RPMI7951 (cell line): ENCODE measurements around the gene CDKL5. TPM values are rescaled to one million over a fixed set of nuclear protein-coding genes. Genes with fewer than 3 reads are reported as not detected.
"Not testable (repeated sequence)": the region's sequence is repeated elsewhere in the genome, so short reads cannot be mapped to it uniquely, and the experiment has no call there.

Experiments
- DNase-seq: peaks from one replicate; pipeline ENCODE4 v3.0.0-alpha.2; 2012; ENCODE audit warnings: low read depth
- total RNA-seq: library from RNA; depleted of rRNA; stranded (reverse); fragments of >200 nt; shearing (Covaris generic); gene quantifications from 2 replicates; pipeline ENCODE4 v1.2.3, GENCODE V29; 2014

CDKL5 gene
- total RNA-seq, 1 experiment from 2014 or later = 2.5 TPM

GRCh38 chrX:18574591-18574990, 149.2 kb downstream of the CDKL5 start:
- DNase-seq = peak; percentile 80

GRCh38 chrX:18575744-18576143, 150.3 kb downstream of the CDKL5 start:
- no peak for DNase-seq

- DNase-seq = no peak
Observed at GRCh38 chrX:18577400-18577799, 152.0 kb downstream of the CDKL5 start.

- DNase-seq = no peak
Observed at GRCh38 chrX:18578546-18578945, 153.1 kb downstream of the CDKL5 start.

GRCh38 chrX:18579495-18579894, 154.1 kb downstream of the CDKL5 start:
- no peak for DNase-seq

- peak; percentile 1 for DNase-seq
Observed at GRCh38 chrX:18582910-18583493, 157.6 kb downstream of the CDKL5 start.

GRCh38 chrX:18589292-18589691, 163.9 kb downstream of the CDKL5 start:
- DNase-seq = not testable (repeated sequence)

- DNase-seq = no peak
Observed at GRCh38 chrX:18591834-18592233, 166.4 kb downstream of the CDKL5 start.

GRCh38 chrX:18594079-18594478, 168.7 kb downstream of the CDKL5 start:
- no peak for DNase-seq

GRCh38 chrX:18596096-18596495, 170.7 kb downstream of the CDKL5 start:
- DNase-seq = no peak

- no peak for DNase-seq
Observed at GRCh38 chrX:18598413-18598812, 173.0 kb downstream of the CDKL5 start.

GRCh38 chrX:18607966-18608365, 182.6 kb downstream of the CDKL5 start:
- DNase-seq = no peak

- DNase-seq = no peak
Observed at GRCh38 chrX:18613930-18614639, 188.7 kb downstream of the CDKL5 start.

- no peak for DNase-seq
Observed at GRCh38 chrX:18616688-18617406, 191.4 kb downstream of the CDKL5 start.

GRCh38 chrX:18617407-18617750, 192.0 kb downstream of the CDKL5 start:
- peak; percentile 36 for DNase-seq

GRCh38 chrX:18619288-18619687, 193.9 kb downstream of the CDKL5 start:
- no peak for DNase-seq

GRCh38 chrX:18620349-18620748, 194.9 kb downstream of the CDKL5 start:
- no peak for DNase-seq

- DNase-seq = no peak
Observed at GRCh38 chrX:18624599-18624998, 199.2 kb downstream of the CDKL5 start.

- DNase-seq = no peak
Observed at GRCh38 chrX:18630934-18631333, 205.5 kb downstream of the CDKL5 start.

GRCh38 chrX:18638398-18638797, 213.0 kb downstream of the CDKL5 start:
- DNase-seq = no peak

- DNase-seq = no peak
Observed at GRCh38 chrX:18639280-18639679, 213.9 kb downstream of the CDKL5 start.

- DNase-seq = no peak
Observed at GRCh38 chrX:18640686-18641085, 215.3 kb downstream of the CDKL5 start.

GRCh38 chrX:18643243-18643642, 217.8 kb downstream of the CDKL5 start:
- no peak for DNase-seq
